NCI-H524 treated with DMSO at 0.1 percent for 48 hours (cell line): ENCODE measurements around the gene LANCL3.
"Not testable (repeated sequence)": the region's sequence is repeated elsewhere in the genome, so short reads cannot be mapped to it uniquely, and the experiment has no call there.

Experiments used
- DNase-seq: peaks from one replicate; lab custom pipeline; 2025; lab: John Stamatoyannopoulos, UW

The LANCL3 gene

GRCh38 chrX:37571426-37572107 is at the start of gene LANCL3:
LANCL3 (plus strand) TSS chrX:37571661; CDS start chrX:37571871, 210 bp downstream.
- not testable (repeated sequence) for DNase-seq

GRCh38 chrX:37523673-37524072 is 47.8 kb upstream of the LANCL3 start:
- DNase-seq, result not testable (repeated sequence)

- no peak for DNase-seq
Observed at GRCh38 chrX:37541991-37542390, 29.5 kb upstream of the LANCL3 start.

- DNase-seq, result no peak
Observed at GRCh38 chrX:37542791-37543190, 28.7 kb upstream of the LANCL3 start.

GRCh38 chrX:37543324-37543723 is 28.1 kb upstream of the LANCL3 start:
- no peak for DNase-seq

- not testable (repeated sequence) for DNase-seq
Observed at GRCh38 chrX:37544531-37544930, 26.9 kb upstream of the LANCL3 start.

- no peak for DNase-seq
Observed at GRCh38 chrX:37545066-37545465, 26.4 kb upstream of the LANCL3 start.

- not testable (repeated sequence) for DNase-seq
Observed at GRCh38 chrX:37549619-37550018, 21.8 kb upstream of the LANCL3 start.

- DNase-seq, result no peak
Observed at GRCh38 chrX:37553476-37553875, 18.0 kb upstream of the LANCL3 start.

GRCh38 chrX:37565254-37565653 is 6.2 kb upstream of the LANCL3 start:
- DNase-seq, result not testable (repeated sequence)

- not testable (repeated sequence) for DNase-seq
Observed at GRCh38 chrX:37570349-37570748, 1.1 kb upstream of the LANCL3 start.

- not testable (repeated sequence) for DNase-seq
Observed at GRCh38 chrX:37572108-37572587, 687 bp downstream of the LANCL3 start.

- DNase-seq, result not testable (repeated sequence)
Observed at GRCh38 chrX:37573121-37573520, 1.7 kb downstream of the LANCL3 start.

GRCh38 chrX:37578045-37578444 is 6.6 kb downstream of the LANCL3 start:
- DNase-seq, result no peak

GRCh38 chrX:37580080-37580479 is 8.6 kb downstream of the LANCL3 start:
- DNase-seq, result no peak

- not testable (repeated sequence) for DNase-seq
Observed at GRCh38 chrX:37587337-37587736, 15.9 kb downstream of the LANCL3 start.

GRCh38 chrX:37590047-37590446 is 18.6 kb downstream of the LANCL3 start:
- DNase-seq, result no peak

GRCh38 chrX:37594755-37595382 is 23.4 kb downstream of the LANCL3 start:
- DNase-seq, result no peak

GRCh38 chrX:37599729-37600128 is 28.3 kb downstream of the LANCL3 start:
- no peak for DNase-seq

GRCh38 chrX:37603938-37604409 is 32.5 kb downstream of the LANCL3 start:
- DNase-seq, result no peak

- no peak for DNase-seq
Observed at GRCh38 chrX:37607243-37607642, 35.8 kb downstream of the LANCL3 start.

GRCh38 chrX:37608156-37608555 is 36.7 kb downstream of the LANCL3 start:
- no peak for DNase-seq

GRCh38 chrX:37609727-37610126 is 38.3 kb downstream of the LANCL3 start:
- DNase-seq, result no peak
